GM19324 (cell line): ENCODE data around the gene MRFAP1.
A peak's percentile ranks its signal among the peaks of the same experiment; 100 is the strongest.
"Not testable (repeated sequence)": the region's sequence is repeated elsewhere in the genome, so short reads cannot be mapped to it uniquely, and the experiment has no call there.

ENCODE experiments used
- ATAC-seq: cut with Tn5 transposase; IDR thresholded peaks from one replicate; pipeline ENCODE4 v1.9.1; 2021; ENCODE audit warnings: mild to moderate bottlenecking, moderate library complexity; ENCODE audit not compliant: unreplicated experiment, low FRiP score

Gene MRFAP1

DNA sequence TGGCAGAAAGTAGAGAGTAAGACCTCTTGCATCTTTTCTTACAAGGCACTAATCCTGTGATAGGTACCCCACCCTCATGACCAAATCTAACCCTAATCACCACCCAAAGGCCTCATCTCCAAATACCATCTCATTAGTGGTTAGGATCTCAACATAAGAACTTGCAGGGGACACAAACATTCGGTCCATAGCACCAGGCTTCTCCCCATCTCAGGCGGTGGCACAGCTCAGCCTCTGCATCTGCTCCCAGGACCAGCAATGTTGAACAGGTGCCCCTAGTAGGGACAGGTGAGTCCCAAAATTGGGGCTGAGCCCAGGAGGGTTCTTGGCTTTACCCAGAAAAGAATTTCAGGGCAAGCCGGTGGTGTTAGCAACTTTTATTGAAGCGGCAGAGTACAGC is 8.4 kb upstream of the MRFAP1 start:
- ATAC-seq = no peak

DNA sequence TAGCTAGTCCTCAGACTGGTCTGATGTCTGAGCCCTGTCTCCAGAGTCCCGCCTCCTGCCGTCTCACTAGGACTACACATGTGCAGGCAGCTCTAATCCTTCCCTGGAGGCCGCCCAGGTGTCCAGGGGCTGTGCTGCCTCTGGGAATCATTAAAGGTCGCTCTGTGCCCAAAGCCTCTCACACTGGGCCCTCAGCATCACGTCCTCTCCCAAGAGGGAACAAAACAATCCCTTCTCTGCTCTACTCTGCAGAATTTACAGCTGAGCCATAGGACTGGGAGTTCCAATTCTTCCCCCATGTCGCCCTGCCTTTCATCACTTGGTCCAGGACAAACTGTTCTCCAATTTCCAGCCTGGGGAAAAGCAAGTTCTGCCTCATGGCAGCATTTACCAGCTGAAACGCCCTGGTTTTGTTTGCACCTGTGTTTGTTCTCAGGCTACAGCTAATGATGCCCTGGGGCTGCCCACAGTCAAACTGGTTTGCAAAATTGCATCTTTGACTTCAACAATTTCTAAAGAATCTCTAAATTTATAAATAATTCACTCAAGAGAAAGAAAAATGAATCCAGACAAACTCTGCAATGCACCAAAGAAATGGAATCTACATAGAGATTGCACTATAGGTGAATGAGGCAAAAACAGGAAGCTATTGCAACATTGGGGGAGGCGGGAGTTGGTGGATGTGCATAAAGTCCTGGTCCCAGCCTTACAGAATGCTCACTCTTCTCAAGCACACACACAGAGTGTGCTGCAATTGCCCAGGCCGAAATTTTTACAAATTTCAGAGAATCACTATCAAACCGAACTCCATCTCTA is 7.2 kb upstream of the MRFAP1 start:
- no peak for ATAC-seq

DNA sequence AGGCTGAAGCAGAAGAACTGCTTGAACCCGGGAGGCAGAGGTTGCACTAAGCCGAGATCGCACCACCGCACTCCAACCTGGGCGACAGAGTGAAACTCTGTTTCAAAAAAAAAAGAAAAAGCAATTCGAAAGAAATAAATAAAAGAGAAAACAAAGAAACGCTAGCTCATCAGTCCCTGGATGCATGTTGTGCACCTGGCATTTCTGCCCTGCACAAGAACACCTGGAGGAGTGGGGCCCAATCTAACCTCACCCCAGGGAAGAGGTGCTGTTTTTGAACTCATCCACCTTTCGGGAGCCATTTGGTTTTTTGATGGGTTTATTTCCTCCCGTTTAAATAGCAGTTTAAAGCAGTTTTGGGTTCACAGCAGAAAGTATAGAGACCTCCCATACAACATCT is 5.7 kb upstream of the MRFAP1 start:
- ATAC-seq = no peak

DNA sequence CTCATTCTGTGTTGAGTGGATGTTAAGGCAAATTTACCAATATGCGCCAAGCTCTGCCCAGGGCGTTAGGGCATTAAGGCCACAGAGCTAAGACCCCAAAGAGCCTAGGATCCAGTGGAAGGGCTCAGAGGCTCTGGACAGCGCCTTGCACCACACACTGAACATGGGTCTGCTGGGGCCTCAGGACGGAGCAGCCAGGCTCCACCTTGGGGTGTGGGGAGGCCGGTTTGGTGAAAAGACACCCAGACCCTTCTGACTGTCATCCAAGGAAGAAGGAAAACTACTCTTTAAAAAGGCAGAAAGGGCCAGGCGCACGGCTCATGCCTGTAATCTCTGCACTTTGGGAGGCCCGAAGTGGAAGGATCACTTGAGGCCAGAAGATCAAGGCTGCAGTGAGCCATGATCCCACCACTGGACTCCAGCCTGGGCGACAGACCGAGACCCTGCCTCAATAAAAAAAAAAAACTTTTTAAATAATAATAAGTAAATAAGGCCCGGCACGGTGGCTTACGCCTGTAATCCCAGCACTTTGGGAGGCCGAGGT is 1.3 kb upstream of the MRFAP1 start:
- ATAC-seq = no peak

DNA sequence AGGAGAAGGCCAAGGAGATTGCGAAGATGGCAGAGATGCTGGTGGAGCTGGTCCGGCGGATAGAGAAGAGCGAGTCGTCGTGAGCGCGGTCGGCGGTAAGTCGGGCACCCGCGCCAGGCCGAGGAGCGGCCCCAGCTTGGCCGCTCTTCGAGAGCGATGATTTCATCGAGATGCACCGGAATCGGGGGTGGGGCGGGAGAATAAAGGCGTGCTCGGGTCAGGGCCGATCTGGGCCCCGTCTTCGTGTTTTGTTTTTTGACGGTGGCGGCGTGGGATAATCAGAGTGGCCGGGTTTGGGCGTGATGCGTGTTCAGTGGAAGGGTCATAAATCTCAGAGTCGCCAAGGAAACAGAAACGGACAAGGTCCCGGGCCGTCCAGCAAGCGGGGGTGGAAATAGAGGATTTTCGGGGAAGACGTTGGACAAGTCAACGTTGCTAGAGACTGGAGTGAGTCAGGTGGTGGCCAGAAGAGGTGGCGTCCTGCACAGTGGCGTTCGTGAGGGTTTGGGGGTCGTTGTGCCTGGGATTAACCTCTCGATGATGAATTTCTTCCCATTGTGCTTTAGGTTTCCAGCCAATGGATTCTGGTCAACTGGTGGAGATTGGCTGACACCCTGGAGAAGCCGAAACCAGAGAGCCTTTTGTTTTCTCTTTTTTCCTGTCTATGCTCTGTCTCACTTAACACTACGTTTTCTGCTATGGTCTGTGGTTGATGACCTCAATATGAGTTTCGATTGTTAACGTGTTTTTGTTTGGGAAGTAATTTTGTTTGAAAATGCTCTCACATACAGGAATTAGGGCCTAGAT is 882 bp downstream of the MRFAP1 start:
- peak; percentile 26 for ATAC-seq

DNA sequence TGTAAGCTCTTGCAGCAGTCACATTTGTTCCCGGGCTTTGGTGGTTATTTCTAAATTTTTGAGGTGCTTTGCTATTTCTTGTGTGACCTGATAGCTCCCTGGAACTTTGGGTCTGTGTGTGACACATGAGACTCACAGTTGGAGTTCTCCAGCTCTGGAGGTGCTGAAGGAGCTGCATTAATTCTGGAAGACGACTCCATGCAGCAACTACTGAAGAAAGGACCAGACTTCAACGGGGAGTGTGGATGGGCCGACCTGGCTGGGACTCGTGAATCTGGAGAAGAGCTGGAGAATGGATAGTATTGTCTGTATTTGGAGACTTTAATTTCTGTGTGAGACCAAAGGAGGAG is 1.5 kb downstream of the MRFAP1 start:
- no peak for ATAC-seq

DNA sequence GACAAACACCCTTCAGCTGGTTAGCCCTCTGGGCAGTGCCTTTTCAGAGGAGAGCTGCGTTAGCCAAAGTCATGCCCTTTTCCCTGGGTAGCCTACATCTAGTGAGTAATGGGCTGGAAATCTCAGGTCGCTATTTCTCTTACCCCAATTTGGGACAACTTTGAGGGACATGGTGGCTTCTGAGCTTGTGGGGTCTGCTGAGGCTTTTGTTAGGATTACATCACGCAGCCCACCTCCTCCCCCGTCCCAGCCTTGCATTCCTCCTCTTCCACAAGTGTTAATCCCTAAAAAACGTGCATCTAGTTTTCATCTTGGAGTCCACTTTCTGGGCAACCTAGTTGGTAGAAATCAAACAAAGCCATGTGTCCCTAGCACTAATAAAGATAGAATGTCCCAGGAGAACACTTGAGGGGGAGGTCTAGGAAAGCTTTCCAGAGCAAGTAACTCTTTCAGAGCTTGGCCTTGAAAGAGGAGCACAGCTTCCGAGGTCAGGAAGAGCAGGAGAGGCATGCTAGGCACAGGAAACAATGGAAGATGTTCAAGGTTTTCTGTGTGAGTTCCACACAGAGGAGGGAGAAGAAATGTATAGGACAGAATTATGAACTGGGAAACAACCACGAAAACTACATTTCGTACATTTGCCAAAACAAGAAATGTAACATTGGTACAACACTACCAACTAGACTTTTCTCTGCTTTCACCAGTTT is 2.8 kb downstream of the MRFAP1 start:
- ATAC-seq = no peak

DNA sequence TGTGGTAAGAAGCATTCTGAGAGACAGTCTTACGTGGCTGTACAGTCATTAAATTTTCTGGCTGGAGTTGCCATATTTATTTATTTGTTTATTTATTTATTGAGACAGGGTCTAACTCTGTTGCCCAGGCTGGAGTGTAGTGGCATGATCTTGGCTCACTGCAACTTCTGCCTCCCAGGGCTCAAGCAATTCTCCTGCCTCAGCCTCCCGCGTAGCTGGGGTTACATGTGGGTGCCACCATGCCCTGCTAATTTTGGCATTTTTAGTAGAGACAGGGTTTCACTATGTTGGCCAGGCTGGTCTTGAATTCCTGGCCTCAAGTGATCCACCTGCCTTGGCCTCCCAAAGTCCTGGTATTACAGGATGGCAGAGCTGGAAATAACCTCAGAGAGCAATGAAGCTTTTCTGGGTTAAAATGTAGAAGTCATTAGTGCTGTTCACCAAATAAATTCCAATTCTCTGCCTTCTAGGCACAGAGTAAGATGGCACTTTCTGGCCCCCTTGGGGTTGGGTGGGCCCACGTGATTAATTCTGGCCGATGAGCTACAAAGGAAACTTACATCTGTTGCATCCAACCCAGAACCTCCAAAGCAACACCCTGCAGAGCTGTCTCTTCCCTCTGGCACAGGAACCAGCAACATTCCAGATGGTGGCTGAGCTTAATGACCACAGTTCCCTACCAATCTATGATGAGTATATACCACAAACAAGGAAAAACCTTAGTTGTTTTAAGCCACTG is 4.5 kb downstream of the MRFAP1 start:
- ATAC-seq = no peak

DNA sequence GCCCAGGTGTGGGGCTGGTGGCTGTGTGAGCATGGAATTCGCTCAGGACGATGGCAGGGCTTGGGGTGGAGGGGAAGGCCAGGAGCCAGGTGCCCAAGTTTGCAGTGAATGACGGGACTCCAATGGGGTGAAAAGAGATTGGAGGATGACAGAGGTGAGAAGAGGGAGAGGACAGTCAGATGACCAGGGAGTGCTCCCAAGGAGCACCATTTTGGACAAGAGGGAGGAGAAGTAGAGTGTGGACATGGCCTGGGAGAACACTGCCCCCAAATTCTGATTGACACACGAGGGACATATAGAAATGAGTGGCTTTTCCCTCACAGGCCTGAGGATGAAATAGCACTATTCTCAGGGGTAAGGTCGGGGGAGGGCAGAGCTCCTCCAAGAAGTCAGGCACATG is 6.7 kb downstream of the MRFAP1 start:
- no peak for ATAC-seq

DNA sequence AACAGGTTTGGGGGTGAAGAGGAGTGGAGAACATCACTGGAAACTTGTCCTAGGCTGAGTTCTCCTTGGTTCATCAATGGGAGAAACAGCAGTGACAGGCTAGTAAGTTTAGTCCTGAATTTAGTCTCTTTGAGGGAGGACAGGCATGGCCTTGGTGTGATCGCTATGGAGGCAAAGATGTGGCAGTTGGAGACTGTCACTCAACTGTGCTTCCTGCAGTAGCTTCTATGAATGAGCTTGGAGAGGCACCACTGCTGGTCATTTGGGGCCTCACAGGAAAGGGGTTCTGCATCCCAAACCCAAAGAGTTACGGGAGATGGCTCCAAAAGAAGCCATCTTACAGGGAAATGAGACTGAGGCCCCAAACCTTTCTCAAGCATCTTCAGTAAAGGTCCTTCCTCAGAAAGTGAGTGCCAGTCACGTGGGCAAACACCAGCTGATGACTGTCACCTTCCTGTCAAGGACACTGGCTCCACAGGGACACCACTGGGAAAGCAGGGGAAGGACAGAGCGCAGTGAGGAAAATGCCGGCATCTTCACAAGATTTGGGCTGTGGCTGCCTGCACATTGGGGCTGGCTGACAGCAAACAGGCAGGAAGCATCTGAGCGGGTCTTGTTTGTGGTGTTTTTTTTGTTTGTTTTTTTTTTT is 7.2 kb downstream of the MRFAP1 start:
- ATAC-seq = no peak

DNA sequence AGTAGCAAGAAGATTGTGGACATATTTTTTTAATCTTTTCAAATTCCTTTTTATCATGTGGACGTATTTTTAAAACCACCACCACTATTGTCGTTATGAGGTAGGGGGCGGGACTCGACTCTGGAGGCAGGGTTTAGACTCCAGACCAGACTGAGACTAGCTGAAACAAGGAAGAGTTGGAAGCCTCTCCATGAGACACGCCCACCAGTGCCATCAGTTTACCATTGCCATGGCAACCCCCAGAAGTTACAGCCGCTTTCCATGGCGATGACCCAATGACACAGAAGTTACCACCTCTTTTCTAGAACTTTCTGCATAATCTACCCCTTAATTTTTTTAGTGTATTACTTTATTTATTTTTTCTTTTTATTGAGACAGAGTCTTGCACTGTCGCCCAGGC is 8.7 kb downstream of the MRFAP1 start:
- no peak for ATAC-seq

DNA sequence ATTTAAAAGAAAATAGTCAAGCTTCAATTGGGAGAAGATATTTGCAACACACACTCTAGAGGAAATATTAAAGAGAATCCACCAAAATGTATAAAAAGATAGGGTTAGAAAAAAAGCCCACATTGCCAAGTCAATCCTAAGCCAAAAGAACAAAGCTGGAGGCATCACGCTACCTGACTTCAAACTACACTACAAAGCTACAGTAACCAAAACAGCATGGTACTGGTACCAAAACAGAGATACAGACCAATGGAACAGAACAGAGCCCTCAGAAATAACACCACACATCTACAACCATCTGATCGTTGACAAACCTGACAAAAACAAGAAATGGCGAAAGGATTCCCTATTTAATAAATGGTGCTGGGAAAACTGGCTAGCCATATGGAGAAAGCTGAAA is 13.7 kb downstream of the MRFAP1 start:
- ATAC-seq = not testable (repeated sequence)

DNA sequence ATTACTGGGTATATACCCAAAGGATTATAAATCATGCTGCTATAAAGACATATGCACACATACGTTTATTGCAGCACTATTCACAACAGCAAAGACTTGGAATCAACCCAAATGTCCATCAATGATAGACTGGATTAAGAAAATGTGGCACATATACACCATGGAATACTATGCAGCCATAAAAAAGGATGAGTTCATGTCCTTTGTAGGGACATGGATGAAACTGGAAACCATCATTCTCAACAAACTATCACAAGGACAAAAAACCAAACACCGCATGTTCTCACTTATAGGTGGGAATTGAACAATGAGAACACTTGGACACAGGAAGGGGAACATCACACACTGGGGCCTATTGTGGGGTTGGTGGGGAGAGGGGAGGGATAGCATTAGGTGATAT is 14.8 kb downstream of the MRFAP1 start:
- not testable (repeated sequence) for ATAC-seq

DNA sequence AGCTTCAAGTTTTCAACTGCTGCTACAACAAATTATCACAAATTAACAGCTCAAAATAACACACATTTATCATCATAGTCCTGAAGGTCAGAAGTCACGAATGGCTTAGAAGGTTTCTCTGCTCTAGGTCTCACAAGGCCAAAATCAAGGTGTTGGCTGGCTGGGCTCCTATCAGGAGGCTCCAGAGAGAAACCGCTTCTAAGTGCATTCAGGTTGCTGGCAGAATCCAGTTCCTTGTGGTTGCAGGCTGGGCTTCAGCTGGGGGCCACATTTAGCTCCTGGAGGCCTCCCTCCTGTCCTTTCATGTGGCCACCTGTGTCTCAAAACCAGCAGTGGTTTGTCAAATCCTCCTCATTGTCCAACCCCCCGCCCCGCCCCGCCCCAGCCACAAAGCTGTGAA is 15.4 kb downstream of the MRFAP1 start:
- ATAC-seq = no peak

DNA sequence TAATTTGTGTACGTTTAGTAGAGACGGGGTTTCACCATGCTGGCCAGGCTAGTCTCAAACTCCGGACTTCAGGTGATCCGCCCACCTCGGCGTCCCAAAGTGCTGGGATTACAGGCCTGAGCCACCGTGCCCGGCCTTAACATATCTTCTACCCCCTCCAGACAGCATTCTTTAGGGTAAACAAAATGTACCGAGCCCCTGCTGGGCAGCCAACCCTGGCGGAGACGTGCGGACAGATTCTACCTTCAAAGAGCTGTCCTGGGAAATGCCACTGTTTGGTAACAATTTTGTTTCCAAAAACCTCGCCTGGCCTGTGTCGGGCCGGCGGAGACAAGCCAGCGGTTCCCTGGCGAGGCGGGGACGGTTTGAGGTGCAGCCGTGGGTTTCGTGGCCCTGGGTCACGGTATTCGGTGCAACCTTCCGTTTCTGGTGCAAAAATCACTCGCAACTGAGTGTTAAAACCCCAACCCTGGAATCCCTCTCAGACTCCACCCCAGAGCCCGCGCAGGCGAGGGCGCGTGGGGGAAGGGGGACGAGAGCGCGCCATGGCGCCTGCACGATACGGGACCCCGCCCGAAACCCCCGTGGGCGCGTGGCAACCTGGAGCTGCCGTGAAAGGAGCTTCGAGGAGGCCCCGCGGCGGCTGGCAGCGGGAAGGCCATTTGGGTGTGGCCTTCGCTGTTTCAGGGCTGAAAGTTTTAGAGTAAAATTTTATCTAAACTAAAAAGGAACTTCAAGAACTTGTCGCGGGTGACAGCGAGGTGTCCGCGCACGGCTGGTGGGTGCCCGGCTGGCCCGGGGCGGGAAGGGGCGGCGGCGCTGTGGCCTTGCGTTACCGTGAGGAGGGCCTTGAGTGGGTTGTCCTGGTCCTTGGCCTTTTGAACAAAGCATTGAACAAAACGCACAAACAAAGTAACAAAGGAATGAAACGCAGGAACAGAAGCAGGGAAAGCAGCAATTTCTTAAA is 17.0 kb downstream of the MRFAP1 start:
- ATAC-seq = no peak

DNA sequence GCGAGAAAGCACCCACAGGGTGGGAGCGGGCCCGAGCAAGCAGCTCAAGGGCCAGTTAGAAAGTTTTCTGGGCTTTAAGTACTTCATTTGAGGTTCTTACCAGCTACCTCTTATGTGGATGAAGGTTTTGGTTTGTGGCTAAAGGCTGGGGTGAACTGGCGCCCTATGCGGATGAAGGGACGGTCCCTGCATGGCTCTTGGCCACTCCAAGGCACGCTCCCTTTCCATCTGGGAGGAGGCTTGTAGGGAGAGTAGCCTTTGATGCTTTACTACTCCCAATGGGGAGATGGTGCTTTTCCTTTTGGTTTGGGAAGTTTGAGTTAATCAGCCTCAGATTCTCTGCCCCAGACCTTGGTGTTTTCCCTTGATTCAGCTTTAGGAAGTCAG is 17.7 kb downstream of the MRFAP1 start:
- no peak for ATAC-seq

DNA sequence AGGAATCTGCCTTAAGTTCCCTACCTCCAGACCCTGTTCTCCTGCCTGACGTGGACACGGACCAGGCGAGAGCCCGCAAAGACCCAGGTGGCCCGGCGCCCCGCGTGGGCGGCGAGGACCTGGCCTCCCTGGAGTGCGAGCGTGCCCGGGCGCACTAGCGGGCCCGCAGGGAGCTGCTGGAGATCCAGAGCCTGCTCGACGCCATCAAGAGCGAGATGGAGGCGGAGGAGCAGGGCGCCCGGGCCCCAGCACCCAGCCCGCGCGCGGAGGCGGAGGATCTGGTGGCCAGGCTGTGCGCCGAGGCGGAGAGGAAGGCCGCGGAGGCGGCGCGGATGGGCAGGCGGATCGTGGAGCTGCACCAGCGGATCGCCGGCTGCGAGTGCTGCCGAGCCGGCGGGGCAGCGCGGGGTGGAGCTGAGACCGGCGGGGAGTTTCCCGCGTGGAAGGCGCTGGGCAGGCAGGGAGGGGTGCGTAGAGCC is 18.2 kb downstream of the MRFAP1 start:
- ATAC-seq = no peak

DNA sequence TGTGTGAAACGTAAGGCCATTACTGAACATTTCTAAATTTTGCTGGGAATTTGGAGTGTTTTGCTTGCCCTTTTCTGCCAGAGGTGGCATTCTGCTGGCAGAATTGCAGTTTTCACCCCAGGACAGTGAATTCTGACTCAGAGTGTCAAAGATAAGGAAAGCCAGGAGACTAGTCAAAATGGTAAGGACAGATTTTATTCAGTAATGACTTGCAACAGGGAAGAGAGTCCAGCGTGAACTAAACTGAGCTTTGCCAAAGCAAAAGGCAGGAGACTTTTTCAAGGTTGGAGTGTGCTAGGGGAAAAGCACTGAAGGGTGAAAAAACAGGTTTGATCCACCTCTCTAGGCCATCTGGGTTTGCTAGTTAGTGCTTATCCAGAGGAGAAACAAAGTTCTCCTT is 19.4 kb downstream of the MRFAP1 start:
- ATAC-seq = no peak

DNA sequence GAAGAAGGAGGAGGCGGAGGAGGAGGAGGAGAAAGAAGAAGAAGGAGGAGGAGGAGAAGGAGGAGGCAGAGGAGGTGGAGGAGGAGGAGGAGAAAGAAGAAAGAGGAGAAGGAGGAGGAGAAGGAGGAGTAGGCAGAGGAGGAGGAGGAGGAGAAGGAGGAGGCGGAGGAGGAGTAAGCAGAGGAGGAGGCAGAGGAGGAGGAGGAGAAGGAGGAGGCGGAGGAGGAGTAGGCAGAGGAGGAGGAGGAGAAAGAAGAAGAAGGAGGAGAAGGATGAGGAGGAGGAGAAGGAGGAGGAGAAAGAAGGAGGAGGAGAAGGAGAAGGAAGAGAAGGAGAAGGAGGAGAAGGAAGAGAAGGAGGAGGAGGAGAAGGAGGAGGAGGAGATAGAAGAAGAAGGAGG is 19.9 kb downstream of the MRFAP1 start:
- no peak for ATAC-seq
